Inflammatory macrophage treated with lipopolysaccharide for 4 hours (primary cell): ENCODE measurements around the gene RNF150.

Experiments
- DNase-seq: peaks from one replicate; pipeline ENCODE4 v3.0.0-alpha.2; 2020

Gene RNF150

DNA sequence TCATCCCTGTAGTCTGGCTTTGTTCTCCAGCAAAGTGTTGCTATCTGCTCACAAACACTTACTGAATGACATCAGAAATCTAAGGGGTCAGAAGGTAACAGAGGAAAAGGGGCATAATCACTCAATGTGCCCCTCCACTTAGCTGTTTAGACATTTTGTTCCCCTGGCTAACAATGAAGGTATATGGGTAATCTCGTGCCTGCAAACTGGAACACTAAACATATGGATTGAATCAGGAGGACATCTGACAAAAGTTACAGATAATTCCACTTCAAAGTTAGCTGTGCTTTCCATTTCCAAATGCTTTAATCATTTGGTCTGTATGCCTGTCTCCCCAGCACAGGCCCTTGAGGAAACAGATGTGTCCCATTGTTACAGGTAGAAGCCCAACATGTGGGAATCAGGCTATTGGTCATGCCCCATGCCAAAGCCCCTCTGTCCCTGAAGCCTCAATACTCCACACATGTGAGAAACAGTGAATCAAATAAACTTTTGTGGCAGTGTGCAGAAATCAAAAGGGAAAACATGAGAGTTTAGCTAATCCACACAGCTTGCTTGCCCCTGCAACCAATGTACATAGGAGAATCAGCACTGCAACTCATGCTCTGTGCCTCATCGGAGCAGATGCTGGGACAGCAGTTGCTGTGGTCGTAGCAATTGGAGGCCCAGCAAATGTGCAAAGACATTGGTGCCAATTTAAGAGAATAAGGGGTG, 111.7 kb downstream of the RNF150 start:
- no peak for DNase-seq

DNA sequence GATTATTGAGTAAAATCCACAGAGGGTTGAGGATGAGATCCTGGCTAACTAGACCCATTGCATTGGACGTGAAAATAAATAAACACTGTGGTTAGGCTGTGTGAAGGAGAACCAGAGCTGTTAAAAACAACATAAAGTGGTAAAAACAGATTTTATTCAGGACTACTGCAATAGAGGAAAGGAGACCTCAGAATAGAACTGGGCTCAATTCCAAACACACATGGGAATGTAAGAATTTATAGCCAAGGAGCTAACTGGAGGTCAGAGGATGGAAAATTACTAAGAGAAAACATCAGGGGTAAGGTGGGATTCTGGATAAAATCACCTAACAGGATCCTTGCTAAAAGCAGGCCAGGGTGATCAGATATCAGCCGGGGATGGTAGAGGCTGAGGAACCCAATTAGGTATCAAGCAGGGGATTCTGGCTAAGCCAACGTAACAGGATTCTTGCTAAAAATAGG, 112.4 kb downstream of the RNF150 start:
- no peak for DNase-seq

DNA sequence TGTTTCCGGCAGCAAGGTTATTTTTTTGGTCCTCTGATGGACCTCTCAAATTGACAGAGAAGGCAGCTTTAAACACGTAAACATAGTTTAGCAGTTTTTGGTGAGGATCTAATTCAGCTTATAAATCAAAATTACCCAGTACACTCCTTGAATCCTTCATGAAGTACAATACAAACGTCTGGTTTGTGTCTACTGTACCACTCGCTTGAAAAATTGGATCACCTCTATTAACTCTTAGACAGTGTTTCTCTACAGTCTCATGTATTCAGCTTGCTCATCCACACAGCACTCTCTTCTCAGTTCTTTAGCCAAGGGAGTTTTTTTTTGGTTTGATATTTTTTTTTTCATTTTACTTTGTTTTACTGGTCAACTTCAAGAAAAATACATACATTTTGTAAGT, 113.5 kb downstream of the RNF150 start:
- DNase-seq = no peak

DNA sequence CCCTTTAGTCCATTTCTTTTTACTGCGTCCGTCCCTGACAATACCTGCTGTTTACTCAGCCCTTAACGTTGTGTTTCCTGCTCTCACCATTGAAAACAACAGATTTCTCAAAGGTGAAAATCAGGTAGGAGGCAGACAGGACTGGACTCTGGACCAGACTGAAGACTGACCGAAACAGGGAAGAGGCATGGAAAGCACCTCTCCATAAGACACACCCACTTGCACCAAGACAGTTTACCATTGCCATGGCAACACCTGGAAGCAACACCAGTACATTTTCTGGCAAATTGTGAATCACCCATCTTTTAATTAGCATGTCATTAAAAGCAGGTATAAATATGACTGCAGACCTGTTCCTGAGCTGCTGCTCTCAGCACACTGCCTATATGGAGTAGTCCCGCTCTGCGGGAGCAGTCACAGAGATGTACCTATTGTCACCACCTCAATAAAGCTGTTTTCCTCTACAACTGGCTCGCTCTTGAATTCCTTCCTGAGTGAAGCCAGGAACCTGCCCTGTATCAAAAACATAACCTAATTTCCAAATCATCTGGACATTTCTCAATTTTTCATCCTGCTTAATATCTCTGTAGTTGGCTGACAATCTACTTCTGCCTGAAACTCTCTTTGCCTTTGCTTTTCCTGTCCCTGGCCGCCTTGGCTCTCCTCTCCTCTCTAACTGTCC, 117.0 kb downstream of the RNF150 start:
- DNase-seq = no peak

DNA sequence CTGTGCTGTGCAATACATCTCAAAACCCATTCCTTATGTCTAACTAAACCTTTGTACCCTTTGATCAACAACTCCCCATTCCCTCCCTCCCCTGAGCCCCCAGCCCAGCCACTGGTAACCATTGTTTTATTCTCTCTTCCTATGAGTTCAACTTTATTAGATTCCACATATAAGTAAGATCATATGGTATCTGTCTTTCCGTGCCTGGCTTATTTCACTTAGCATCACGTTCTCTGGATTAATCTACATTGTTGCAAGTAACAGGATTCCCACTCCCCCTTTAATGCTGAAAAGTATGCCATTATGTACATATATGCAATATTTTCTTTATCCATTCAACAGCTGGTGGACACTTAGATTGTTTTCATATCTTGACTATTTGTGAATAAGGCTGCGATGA, 119.4 kb downstream of the RNF150 start:
- no peak for DNase-seq

DNA sequence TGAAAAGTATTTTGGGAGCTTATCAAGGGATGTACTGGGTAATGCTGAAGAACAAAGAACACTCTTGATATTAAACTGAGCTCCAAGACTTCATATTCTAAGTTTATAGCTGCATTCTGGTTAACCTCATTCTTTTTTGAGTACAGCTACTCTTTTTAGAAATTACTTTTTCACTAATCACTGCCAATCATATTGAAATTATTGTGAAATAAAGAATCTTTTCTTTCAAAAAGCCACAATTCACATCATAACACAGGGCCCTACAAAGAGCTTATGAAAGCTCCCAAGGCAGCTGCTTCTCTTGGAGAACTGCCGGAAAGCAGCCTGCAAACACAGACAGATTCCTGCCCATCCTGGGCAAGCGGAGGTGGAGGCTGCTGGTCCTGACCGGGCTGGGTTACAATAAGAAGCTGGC, 121.4 kb downstream of the RNF150 start:
- DNase-seq = no peak

DNA sequence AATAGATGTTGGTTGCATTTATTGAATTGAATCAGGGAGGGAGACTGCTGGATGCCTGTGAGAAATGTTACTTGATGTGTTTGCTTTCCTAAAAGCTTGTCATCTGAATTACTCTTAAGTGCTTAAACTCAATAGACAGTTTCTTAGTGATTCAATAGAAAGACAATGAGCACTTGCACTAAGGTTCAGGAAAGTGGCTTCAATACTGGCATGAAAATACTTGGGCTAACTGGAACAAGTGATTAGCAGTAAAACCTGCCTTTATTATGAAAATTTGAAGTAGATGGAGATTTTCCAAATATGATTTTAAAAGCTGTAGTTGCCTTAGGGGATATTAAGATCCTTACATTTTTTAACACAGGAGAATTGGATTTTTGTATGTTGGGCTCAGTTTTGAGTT, 123.3 kb downstream of the RNF150 start:
- no peak for DNase-seq

DNA sequence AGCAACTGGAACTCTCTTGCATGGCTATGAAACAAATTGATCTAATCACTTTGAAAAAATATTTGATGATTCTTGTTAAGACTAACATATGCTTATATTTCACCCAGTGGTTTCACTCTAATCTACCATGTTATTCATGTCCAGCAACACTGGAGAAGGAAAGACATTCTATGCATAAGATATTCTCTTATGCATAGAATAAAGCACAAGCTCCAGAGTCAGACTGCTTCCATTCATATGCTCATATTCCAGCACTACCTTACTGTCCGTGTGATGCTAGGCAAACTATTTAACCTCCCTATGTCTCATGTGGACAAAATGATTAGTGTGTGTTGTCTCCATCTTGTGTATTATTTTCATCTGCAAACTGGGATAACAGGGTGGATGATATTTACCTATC, 124.1 kb downstream of the RNF150 start:
- DNase-seq = no peak

DNA sequence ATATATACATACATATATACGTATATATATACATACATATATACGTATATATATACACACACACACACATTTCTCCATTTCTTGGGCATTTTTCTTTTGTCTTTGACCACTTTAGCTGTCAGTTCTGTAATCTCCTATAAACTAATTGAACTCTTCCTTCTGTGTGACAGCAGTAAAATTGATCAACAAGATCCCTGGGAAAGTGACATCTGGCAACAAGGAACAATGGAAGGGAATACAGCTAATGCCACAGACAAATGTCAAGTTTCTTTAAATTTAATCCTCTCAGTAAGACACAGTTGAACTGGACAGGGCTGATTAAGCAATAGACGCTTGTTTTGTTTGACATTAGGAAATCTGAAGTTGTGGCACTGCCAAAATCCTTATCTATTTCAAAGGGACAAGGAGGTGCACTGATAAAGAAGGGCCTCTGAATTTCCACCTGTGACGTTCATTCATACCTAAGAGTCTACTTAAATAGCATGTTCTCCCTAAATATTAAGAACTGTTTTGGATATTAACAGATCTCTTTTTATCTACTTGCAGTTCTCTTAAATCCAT, 126.9 kb downstream of the RNF150 start:
- no peak for DNase-seq

DNA sequence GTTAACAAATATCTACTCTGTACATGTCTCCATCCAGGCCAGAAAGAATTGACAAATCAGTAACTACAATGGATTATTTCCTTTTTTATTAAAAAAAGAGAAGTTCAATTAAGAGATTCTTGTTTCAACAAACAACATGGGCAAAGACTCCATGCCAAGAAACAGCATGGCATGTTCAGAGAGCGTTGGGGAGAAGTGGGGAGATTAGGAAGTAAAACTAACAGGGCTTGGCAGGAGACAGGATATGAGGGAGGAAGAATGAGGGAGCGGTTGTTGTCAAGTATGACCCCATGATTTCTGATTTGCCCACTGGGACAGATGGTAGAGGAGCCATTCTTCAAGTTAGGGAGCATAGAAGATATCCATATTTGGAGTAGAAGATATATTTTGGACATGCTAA, 128.4 kb downstream of the RNF150 start:
- peak; percentile 20 for DNase-seq

DNA sequence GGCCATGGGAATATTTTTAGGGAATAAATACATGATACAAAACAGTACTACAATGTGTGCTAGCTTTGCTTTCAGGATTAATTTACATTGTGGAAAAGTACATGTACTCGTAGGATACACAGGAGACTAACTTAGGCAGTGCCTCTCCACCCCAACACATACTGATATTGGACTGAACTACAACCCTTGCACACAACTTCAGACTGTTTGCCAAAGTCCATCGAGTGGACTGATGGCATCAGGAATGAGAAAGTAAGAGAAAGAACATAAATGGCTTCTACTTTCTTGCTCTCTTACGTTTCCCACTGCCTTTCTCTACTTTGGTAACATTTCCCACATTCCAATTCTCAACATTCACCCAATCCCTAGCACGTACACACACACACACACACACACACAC, 130.1 kb downstream of the RNF150 start:
- no peak for DNase-seq

DNA sequence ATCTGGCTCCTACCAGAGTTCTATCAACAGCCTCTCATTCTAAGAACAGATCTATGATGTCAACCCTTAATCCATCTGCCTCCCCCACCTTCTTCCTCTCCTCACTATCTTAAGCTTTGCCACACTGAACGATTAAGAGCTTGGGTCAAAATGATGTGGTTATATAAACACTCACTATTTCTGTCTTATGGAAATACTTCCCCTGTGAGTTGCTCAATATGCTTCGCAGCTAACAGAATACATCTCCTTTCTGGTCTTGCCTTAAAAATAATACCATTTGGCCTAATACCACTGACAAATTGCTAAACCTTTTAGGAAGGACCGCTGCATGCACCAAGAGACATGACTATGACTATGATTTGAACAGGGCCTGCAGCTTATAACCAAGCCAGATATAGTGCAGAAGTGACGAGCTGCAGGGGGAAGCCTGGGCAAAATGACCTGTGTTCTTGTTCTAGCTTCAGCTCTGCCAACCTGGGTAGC, 130.9 kb downstream of the RNF150 start:
- peak; percentile 41 for DNase-seq

DNA sequence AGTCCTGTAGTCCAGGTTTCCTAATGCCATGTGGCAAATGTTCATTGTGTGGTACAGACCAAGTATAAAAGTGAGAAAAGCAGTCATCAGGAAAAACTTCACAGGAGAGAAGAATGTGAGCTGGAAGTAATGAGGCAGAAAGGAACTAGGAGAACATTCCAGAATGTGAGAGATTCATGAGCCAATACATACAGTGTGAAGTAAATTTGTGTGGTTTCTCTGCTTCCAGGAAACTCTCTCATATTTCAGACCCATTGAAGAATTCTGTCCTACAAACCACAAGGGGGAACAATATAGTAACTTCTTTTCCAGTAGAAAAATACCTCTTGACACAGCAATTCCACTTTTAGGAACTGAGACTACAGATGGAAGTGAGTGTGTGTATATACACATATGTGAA, 136.5 kb downstream of the RNF150 start:
- no peak for DNase-seq

DNA sequence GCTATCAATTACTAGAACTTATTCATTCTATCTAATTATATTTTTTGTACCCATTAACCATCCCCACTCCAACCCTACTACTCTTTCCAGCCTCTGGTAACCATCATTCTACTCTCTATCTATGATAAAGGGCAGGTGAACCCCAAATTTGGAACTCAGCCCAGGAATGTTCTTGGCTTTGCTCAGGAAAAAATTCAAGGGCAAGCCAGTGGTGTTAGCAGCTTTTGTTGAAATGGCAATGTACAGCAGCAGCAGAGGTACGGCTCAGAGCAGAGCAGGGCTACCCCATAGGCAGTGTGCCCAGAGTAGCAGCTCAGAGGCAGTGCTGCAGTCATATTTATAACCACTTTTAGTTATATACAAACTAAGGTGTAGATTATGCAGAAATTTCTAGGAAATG, 138.2 kb downstream of the RNF150 start:
- DNase-seq = no peak

DNA sequence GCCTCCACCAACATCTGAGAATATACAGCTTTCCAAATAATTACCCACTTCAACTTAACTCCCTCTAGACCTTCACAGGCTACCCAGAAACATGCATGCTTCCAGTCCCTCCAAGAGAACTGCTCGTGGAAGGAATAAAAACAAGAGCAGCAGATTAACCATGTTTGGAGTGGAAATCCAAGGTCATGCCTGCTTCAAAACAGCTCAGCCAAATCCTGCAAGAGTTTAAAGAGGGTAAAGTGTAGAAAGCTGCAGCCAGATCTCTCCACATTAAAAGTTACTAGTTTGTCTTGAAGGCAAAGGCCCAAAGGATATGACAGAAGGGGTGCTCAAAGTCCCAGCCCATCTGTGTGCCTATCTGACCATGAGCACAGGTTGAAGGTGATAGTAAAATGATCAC, 139.3 kb downstream of the RNF150 start:
- DNase-seq = no peak

DNA sequence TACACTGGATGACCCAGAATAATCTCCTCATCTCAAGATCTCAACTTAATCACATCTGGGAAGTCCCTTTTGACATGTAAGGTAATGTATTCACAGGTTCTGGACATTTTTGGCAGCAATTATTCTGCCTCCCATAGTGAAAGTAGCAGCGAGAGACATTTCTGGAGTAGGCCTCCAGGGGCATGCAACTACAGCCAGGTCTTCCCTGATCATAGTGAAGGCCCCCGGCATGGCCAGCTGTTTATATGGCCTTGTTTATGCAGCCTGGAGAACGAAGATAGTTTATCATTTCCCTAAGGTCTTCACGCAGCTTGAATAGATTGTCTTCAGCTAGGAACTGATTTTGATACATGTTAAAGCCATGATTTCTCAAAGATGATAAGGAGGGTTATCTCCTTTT, 139.9 kb downstream of the RNF150 start:
- no peak for DNase-seq

DNA sequence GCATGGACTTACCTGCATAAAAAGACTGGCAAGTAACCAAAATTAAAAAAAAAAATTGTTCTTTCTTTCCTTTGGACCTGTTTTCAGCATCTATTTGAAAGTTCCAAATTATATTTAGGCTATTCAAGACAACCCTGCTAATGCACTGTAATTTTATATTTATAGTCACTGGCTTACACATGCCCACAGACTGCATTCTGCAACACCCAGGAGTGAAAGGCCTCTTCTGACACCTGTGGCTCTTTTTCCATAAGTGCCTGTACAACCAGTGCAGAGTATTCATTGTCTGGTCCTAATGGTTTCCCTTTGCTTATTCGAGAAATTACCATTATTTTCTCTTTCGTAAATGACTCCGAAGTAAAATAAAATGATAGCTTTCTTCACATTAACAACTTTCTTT, 143.3 kb downstream of the RNF150 start:
- DNase-seq = no peak

DNA sequence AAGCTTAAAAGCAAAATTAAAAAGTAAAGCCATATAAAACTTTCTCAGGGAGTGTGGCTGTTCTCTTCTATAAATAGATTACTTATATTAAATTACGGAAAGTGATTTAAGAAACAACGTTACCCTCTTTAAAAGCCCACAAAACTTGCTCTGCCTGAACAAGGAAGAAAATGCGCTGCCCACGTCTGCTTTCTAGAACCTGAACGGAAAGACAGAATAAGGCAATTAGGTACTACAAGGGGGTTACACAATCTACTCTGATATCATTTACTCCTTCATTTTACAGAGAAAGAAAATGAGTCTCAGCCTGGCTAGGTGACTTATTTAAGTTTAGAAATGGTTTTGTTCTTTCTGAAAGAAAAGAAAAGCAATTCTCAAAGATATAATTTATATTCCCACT, 147.2 kb downstream of the RNF150 start:
- DNase-seq = no peak

DNA sequence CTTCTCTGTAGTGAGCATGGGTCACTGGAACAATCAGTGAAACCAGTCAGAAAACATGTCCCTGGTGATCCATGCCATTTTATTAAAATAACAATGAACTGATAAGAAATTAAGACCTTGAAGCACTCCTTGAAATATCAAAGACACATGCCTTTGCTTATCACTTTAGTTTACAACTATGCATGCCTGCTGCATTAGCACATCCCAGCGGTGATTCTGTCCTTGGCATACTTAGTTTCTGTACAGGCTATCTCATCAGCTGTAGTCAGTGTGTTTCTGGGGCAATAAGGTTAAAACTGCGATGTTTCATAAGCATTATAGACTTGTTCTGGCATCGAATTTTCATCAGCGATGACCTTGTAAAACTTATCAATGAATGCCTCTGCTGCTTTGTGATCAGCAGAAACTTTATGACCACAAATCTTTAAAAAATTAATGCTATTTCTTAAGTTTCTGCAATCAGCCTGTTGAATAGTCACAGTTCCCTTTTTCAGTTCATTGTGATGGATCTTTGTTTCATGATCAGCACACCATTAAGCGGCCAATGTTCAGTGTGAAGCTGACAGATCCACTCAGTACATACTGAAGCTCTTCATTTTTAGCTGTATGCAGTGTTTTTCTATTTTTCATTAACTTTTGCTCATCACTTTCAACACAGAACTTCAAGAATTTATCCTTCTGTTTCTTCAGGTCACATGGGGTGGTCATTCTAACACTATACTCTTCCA, 150.5 kb downstream of the RNF150 start:
- DNase-seq = no peak

DNA sequence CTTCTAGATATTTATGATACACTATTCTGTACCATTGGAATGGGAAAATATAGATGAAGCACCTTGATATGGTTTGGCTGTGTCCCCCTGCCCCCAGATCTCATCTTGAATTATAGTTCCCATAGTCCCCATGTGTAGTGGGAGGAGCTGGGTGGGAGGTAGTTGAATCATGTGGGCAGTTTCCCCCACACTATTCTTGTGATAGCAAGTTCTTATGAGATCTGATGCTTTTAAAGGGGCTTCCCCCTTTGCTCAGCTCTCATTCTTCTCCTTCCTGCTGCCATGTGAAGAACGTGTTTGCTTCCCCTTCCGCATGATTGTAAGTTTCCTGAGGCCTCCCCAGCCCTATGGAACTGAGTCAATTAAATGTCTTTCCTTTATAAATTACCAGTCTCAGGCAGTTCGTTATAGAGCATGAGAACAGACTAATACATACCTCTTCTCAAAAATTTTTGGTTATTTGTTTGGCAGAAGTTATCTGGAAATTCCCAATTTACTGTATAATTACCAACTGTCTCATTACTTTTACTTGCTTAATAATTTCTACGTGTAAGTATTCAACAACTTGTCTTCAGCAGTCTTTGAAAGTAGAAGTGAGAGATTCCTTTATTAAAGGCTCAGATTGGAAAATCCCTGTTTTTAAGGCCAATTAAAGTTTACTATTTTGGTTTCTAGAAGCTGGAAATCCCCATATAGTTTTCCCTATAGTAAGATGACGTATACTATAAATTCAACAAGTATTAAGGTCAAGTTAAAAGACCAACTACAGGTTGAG, 152.7 kb downstream of the RNF150 start:
- DNase-seq = no peak

DNA sequence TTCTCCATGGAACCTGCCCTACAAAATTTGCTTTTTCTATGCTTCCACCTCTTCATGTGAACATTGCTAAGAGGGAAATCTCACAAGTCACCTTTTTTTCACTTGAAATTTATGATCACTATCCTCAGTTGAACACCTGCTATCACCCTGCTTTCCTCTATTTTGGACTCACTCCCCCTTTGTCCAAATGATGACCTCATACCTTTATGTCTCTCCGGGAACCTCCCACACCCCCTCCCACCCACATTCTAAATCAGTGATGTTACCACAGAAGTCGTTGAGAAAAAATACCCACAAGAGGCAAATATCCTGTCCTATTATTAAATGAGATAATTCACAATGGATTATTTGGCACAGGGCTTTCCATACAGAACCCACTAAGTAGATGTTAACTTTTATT, 156.5 kb downstream of the RNF150 start:
- DNase-seq = no peak

DNA sequence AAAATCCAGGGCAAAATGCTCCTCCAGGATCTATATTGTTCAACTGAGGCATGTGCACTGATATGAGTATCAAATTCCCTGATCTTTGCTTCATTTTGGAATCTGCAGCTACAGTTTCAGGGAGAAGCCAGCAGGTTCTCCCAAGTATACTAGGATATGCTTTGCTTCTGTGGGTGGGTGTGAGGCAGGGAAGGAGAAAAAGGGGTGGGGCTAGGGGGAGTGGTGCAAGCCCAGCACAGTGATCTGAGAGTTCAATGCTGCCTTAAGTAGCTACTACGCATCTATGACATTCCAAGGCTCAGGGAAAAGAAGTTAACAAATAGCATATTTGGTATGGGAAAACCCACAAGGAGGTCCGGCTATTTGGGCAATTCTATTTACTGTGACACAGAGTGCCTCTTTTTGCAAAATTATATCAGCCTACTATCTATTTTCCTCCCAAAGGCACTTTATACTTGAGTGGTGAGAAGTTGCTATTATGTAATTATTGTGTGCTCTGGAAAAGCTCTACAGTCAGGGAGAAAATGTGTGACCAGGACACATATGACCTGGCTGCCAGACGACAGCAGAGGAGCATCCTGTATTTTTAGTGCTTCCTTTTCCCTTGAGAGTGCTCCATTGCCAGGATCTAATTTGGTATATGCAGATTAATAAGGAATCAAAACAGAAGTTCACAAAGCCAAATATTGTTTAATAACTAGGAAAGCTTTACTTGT, 162.0 kb downstream of the RNF150 start:
- DNase-seq = no peak
